Brain microvascular endothelial cell (primary cell): ENCODE results near the gene ITPRIP.

Source experiments
- DNase-seq: peaks from one replicate; pipeline ENCODE4 v3.0.0-alpha.2; 2020
- H3K27ac ChIP-seq: fragments of 250-450 bp; sonication (Bioruptor Pico); 2 replicates; pipeline ENCODE4 v1.5.1; 2020; ENCODE audit warnings: mild to moderate bottlenecking, moderate library complexity
- H3K27me3 ChIP-seq: fragments of 250-450 bp; sonication (Bioruptor Pico); replicated peaks from 2 replicates; pipeline ENCODE4 v1.5.1; 2020; ENCODE audit warnings: mild to moderate bottlenecking
- H3K36me3 ChIP-seq: fragments of 250-450 bp; sonication (Bioruptor Pico); replicated peaks from 2 replicates; pipeline ENCODE4 v1.5.1; 2020; ENCODE audit warnings: mild to moderate bottlenecking
- H3K4me3 ChIP-seq: 2 replicates; pipeline ENCODE4 v1.5.1; 2011; ENCODE audit warnings: low read depth, mild to moderate bottlenecking, control low read depth, low read length, moderate library complexity
- CTCF ChIP-seq: IDR thresholded peaks from 2 replicates; pipeline ENCODE4 v1.5.1; 2011; ENCODE audit warnings: low read depth, mild to moderate bottlenecking, moderate library complexity, low read length, control low read depth, inconsistent platforms; ENCODE audit errors: missing control alignments
- in situ Hi-C: cut with HindIII; loops from 2 replicates; pipeline ENCODE4 v1.10.0; 2017; ENCODE audit warnings: low sequenced_read_pairs, low pct_ligation_motif_present

ITPRIP gene

GRCh38 chr10:104337985-104338735 lies at the start of gene ITPRIP:
Gene ITPRIP, minus strand, starts transcription at chr10:104338465. Its CDS starts 22,414 bp downstream, at chr10:104316051.
- in situ Hi-C loops, result no loop called here

GRCh38 chr10:104387130-104387888 lies 49.0 kb upstream of the ITPRIP start:
- in situ Hi-C loops, result no loop called here
- DNase-seq, result no peak
- no peak for TF ChIP-seq CTCF
- Histone ChIP-seq H3K27ac (no peak overlapping the region), H3K36me3 (no peaks in the 10 kb centered on the region), H3K27me3 (no peaks in the 10 kb centered on the region), H3K4me3 (no peak overlapping the region)

More at GRCh38 chr10:104337985-104338735, at the start of gene ITPRIP:
- peak; percentile 33 for TF ChIP-seq CTCF
- H3K36me3 ChIP-seq, result peaks cover 29% of the 10 kb centered on the region
- H3K4me3 ChIP-seq, result peak within 1 kb of the TSS; percentile 96
- DNase-seq, result peak; percentile 79
- H3K27me3 ChIP-seq, result no peaks in the 10 kb centered on the region
- peak within 1 kb of the TSS; percentile 98 for H3K27ac ChIP-seq

- no peaks in the 10 kb centered on the region for H3K27me3 ChIP-seq
- no peak for TF ChIP-seq CTCF
These were observed 42.1 kb upstream of the ITPRIP start for GRCh38 chr10:104380336-104380735.

GRCh38 chr10:104376784-104377300 lies 38.6 kb upstream of the ITPRIP start:
- Histone ChIP-seq H3K27ac (no peak overlapping the region), H3K4me3 (no peak overlapping the region), H3K36me3 (no peaks in the 10 kb centered on the region), H3K27me3 (no peaks in the 10 kb centered on the region)
- TF ChIP-seq CTCF, result no peak
- no peak for DNase-seq
- in situ Hi-C loops, result no loop called here

More at GRCh38 chr10:104380336-104380735, 42.1 kb upstream of the ITPRIP start:
- Histone ChIP-seq H3K36me3 (no peaks in the 10 kb centered on the region), H3K4me3 (no peak overlapping the region), H3K27ac (no peak overlapping the region)
- DNase-seq, result no peak
- in situ Hi-C loops, result no loop called here

- Histone ChIP-seq H3K27me3 (no peaks in the 10 kb centered on the region), H3K27ac (no peak overlapping the region), H3K4me3 (no peak overlapping the region), H3K36me3 (no peaks in the 10 kb centered on the region)
- no peak for DNase-seq
- no peak for TF ChIP-seq CTCF
- in situ Hi-C loops, result no loop called here
These were observed 36.3 kb upstream of the ITPRIP start for GRCh38 chr10:104374591-104374990.
